ENCODE results near the gene CAMKV. TPM values are rescaled to one million over a fixed set of nuclear protein-coding genes. Genes with fewer than 3 reads are reported as not detected.

Gene CAMKV
- total and polyA plus RNA-seq, 2 of the 8 experiments (the other 6 are each of a cell fraction or from before 2014, with no cell fraction given), result 56.3 to 66.4 TPM

DNA sequence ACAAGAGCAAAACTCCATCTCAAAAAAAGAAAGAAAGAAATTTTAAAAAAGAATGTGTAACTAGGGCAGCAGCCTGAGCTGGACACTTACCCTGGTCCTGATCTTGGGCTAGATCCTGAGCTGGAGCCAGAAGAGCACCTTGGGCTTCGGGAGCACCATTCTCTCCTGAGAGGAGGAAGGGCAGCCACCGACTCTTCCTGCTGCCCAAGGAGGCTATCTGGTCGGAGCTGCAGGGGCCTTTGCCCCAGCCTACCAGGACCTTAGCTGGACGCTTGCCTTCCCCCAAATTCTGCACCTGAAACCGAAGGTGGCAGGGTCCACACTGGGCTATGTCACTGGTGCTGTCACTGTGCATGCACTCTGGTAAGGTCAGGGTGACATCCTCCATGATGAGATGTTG lies 6.9 kb upstream of the CAMKV start:
- Histone ChIP-seq H3K79me1 (ENCODE audit: low read depth, low read length) (no peaks in the 10 kb centered on the region), H4K5ac (ENCODE audit: insufficient read length, low read depth, low read length) (no peak overlapping the region), H4K20me1 (replicated peaks in 1 of 2; ENCODE audit: control insufficient read depth in 1 of 2, insufficient read depth in 2 of 2, low read length in 2 of 2) (no peaks in the 10 kb centered on the region), H3K27me3 (replicated peaks in 1 of 4; ENCODE audit: control insufficient read depth in 3 of 4, extremely low read depth in 1 of 4, insufficient read depth in 3 of 4, low read length in 3 of 4) (no peaks in the 10 kb centered on the region; a peak in 1 of 7 replicates), H3K27ac (ENCODE audit: low read depth, low read length) (no peak overlapping the region), H3K79me2 (ENCODE audit: control insufficient read depth in 1 of 2, insufficient read depth in 2 of 2, low read length in 2 of 2) (no peaks in the 10 kb centered on the region), H2BK12ac (ENCODE audit: low read depth, low read length) (no peak overlapping the region), H2AK5ac (ENCODE audit: low read depth, low read length) (no peak overlapping the region), H3K56ac (replicated peaks; ENCODE audit: insufficient read length, low read depth, low read length) (no peak overlapping the region), H2AFZ (ENCODE audit: low read length) (no peak overlapping the region), H2BK5ac (ENCODE audit: low read depth, low read length) (no peak overlapping the region), H4K8ac (ENCODE audit: extremely low read depth, insufficient read depth, low read length) (no peak overlapping the region; the same call in 1 of the 2 replicates), H3K4ac (replicated peaks; ENCODE audit: insufficient read length, low read depth, low read length) (no peak overlapping the region), H3K23me2 (ENCODE audit: low read depth, low read length) (no peaks in the 10 kb centered on the region), H3K9me3 (ENCODE audit: insufficient read depth in 2 of 2, low read depth in 1 of 2, low read length in 1 of 2) (no peaks in the 10 kb centered on the region), H3K4me2 (ENCODE audit: insufficient read depth in 1 of 2, low read depth in 2 of 2, low read length in 2 of 2) (no peak overlapping the region), H3K14ac (ENCODE audit: insufficient read length) (no peak overlapping the region), H2BK15ac (ENCODE audit: low read length) (no peak overlapping the region), H3K23ac (ENCODE audit: insufficient read length) (no peak overlapping the region), H2BK20ac (ENCODE audit: low read length) (no peak overlapping the region), H2BK120ac (replicated peaks; ENCODE audit: low read depth, low read length) (no peak overlapping the region), H4K91ac (replicated peaks; ENCODE audit: insufficient read length, low read length) (no peak overlapping the region), H3K18ac (ENCODE audit: extremely low read depth, low read length) (no peak overlapping the region), H3K36me3 (ENCODE audit: control insufficient read depth in 2 of 4, insufficient read depth in 4 of 4, low read length in 3 of 4) (no peaks in the 10 kb centered on the region), H3K9ac (replicated peaks in 1 of 4; ENCODE audit: extremely low read depth in 1 of 4, low read depth in 3 of 4, low read length in 3 of 4) (no peak overlapping the region), H3K4me1 (replicated peaks in 1 of 4; ENCODE audit: control insufficient read depth in 3 of 4, insufficient read depth in 4 of 4, low read length in 3 of 4) (peaks cover 10 to 14% (median 11%) of the 10 kb centered on the region in 4 experiments), H3K4me3 (ENCODE audit: extremely low read depth in 1 of 4, insufficient read depth in 2 of 4, low read depth in 3 of 4, low read length in 4 of 4) (no peak overlapping the region)
- no peak for FAIRE-seq
- TF ChIP-seq RXRA (IDR thresholded peaks at IDR 0.05; ENCODE audit: insufficient read depth, low read depth, low read length) (no peak), NANOG (IDR thresholded peaks at IDR 0.05; ENCODE audit: insufficient read depth, low read depth, low read length, poor library complexity, severe bottlenecking) (no peak), CTCF (IDR thresholded peaks at IDR 0.05; ENCODE audit: control extremely low read depth in 1 of 3, insufficient read depth in 1 of 3, low read depth in 1 of 3, low read length in 3 of 3) (no peak), CHD1 (IDR thresholded peaks at IDR 0.05; ENCODE audit: low read depth, low read length) (no peak), PHF8 (conservative IDR thresholded peaks at IDR 0.05; ENCODE audit: low read depth, low read length) (no peak), FOSL1 (IDR thresholded peaks at IDR 0.05; ENCODE audit: insufficient read depth, low read depth, low read length) (no peak), GTF2F1 (IDR thresholded peaks at IDR 0.05; ENCODE audit: borderline replicate concordance, low read depth, low read length) (no peak), BRCA1 (IDR thresholded peaks at IDR 0.05; ENCODE audit: low read depth, low read length) (no peak), TCF12 (IDR thresholded peaks at IDR 0.05; ENCODE audit: low read depth, low read length) (no peak), EGR1 (IDR thresholded peaks at IDR 0.05; ENCODE audit: borderline replicate concordance, low read depth, low read length) (no peak)
- ChIA-PET CTCF (ENCODE audit: partially characterized antibody) (interaction anchor here (1.1 to 10.1 kb wide), 5 partner anchors 7 to 38 kb away, joined by 6 to 89 read pairs (median 8); partner anchors contain the start of gene CAMKV), POLR2A (ENCODE audit: partially characterized antibody) (interaction anchor here (16.1 kb wide), 1 partner anchor 9 kb away, joined by 149 read pairs; the partner anchor contains the start of gene CAMKV)
- 88% methylated on average over 5 of the region's 5 CpGs; no CpG with 5 or more reads in 1 of the 2 experiments for WGBS, 2 experiments (ENCODE audit: extremely low coverage in 1 of 2, insufficient coverage in 1 of 2, insufficient read length in 1 of 2, insufficient replicate concordance in 2 of 2, low coverage in 1 of 2, low lambda C conversion rate in 2 of 2, missing lambda C conversion rate in 1 of 2)
- no peak for DNase-seq (ENCODE audit: low read depth in 1 of 2, low spot score in 2 of 2)
